ENCODE data around the gene CCDC182.
A peak's percentile ranks its signal among the peaks of the same experiment; 100 is the strongest.

Gene CCDC182

DNA sequence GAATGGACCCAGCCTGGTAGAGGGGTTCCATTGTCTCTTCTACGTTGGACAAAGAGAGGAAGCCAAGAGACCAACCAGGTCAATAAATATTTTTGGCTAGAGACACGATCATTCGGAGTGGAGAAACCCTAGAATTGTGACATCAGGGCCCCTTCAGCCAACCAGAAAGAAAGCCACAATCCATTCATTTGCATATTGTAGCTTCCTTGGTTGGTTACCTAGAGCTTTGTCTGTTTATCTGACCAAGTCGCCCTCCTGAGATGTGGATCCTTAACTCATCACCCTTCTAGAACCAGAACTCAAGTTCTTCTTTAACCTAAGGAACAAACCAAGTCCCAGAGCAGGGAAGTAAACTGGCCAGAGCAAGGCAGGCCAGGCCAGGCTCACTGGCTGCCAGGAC, at the start of gene CCDC182:
Gene CCDC182, minus strand, starts transcription at position 58 of the 400 bp plus-strand sequence. Its CDS starts 27 bp downstream, at position 31.
- DNase-seq (ENCODE audit: low spot score) = no peak

DNA sequence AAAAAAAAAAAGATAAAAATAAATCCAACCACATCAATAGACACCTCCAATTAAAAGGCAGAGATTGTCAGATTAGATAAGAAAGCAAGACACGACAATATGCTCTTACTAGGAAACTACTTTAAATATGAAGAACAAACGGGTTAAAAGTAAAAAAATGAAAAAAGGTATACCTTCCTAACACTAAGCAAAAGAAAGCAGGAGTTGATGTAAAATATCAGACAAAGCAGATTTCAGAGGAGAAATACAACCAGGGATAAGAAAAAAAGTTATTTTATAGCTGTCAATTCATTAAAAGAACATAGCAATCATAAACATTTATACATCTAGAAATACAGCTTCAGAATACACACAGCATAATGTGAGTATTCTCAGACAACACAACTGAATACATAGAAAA, 49.7 kb upstream of the CCDC182 start:
- no peak for DNase-seq (ENCODE audit: low spot score)

DNA sequence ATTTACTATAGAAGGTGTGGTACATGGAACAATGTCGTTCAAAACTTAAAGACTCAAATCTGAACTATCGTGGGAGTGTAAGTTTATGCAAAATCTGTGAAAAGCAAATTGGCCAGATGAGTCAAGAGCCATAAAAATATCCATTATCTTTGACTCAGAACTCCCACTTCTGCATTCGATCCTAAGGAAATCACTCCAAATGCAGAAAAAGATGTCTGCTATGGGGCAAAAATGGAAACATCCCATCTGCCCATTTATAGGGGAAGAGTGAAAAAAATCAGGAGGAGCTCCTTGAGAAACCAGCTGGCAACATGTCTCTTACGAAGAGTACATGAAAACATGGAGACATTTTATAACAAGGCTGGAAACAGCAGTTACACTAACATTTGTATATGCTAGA, 43.6 kb upstream of the CCDC182 start:
- no peak for DNase-seq (ENCODE audit: low spot score)

DNA sequence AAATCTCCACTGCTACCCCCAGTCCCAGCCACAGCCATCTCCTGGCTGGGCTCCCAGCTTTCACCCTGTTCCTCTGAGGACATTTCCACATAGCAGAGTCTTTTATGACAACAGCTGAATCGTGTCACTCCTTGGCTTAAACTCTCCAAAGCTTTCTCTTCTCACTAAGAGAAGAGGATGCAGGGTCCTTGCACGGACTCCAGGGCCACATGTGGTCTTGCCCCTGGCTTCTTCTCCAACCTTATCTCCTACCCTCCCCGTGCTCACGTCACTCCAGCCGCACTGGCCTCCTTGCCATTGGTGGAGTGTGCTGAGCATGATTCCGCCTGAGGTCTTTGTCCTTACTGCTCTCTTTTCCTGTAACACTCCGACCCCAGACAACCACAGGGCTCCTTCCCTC, 39.9 kb upstream of the CCDC182 start:
- DNase-seq (ENCODE audit: low spot score) = no peak

DNA sequence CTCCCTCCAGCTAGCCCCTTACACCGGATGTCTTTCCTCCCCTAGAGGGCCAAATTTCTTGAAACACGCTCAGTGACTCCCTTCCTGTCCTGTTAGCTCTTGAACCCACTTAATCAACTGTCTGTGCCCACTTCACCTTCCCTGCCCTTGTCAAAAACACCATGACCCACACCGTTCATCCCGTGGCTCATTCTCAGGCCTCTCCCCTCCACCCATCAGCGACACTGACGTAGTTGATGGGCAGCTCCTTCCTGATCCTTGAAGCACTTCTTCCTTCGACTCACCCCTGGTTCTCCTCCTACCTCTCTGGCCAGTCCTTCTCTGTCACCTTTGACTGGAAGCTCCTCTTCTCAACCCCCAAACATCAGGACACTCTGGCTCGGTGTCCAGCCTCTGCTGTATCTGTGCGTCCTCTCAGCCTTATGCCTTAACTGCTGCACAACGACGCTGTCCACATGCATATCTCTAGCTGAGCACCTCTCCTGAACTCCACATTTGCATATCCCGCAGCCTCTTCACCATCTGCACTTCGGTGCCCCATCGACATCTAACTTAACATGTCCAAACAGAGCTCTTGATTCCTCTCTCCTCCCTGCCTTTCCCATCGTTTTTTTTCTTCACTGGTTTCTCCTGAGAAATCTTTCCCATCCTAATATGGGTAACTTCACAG, 39.3 kb upstream of the CCDC182 start:
- no peak for DNase-seq (ENCODE audit: low spot score)

DNA sequence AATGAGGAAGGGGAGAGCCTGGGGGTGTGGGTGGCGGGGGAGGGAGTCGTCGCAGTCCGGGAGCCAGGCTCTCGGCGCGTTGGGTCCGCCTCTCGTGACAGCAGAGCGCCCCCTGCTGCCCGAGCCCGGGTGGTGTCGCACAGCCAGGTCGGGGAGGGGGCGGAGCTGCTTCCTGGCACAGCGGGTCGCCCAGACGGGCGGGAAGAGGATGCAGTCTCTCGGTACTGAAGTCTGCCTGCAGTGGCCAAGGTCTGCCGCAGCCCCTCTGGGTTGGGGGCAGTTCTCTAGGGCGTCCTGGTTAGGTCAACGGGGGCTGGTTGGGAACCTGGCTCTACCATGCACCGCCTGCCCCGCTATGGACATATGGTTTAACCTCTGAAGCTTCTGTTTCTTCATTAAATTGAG, 38.2 kb upstream of the CCDC182 start:
- peak; percentile 43 for DNase-seq (ENCODE audit: low spot score)

DNA sequence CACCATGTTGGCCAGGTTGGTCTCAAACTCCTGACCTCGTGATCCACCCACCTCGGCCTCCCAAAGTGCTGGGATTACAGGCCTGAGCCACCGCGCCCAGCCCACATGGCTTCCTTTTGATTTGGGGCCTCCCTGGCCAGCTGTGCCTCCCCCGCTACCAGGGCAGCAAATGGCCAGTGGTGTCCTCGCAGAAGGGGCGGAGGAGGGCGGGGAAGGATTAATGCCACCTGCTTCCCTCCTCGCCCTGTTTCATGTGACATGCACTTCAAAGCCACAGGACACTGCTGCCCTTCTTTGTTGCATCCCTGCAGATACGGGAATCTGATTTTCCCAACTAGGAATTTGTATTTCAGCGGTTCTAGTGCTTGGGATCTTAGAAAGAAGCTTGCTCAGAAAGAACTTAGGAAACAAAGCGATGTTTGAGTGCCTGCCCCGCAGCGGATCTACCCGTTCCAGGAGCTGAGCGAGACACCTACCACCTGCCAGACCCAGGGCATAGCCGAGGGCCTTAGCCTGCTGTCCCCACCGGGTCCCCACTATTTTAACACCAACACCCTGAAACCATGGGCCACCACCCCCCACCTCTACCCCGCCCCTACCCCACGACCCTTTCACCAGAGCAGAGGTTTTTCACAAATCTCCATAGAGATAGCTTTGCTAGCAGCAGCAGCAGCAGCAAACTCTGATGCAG, 37.7 kb upstream of the CCDC182 start:
- DNase-seq (ENCODE audit: low spot score) = no peak

DNA sequence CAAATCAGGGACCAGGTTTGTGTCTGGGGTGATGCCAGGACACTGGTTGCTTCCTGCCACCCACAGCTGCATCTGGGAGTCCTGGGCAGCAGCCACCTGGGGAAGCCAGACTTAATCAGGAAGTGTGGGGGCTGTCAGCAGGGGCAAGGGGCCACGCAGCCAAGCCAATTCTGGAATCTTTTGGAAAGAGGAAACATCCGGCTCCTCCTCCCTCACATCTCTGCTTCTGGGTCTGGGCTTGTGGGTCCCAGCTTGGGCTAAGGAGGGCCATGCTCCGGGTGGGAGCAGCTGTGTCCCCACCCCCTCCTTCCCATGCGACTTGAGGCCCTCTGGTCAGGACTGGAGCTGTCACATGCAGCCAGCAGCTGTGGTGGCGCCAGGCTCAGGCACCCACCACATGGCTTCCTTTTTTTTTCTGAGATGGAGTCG, 37.0 kb upstream of the CCDC182 start:
- DNase-seq (ENCODE audit: low spot score) = peak; percentile 40

DNA sequence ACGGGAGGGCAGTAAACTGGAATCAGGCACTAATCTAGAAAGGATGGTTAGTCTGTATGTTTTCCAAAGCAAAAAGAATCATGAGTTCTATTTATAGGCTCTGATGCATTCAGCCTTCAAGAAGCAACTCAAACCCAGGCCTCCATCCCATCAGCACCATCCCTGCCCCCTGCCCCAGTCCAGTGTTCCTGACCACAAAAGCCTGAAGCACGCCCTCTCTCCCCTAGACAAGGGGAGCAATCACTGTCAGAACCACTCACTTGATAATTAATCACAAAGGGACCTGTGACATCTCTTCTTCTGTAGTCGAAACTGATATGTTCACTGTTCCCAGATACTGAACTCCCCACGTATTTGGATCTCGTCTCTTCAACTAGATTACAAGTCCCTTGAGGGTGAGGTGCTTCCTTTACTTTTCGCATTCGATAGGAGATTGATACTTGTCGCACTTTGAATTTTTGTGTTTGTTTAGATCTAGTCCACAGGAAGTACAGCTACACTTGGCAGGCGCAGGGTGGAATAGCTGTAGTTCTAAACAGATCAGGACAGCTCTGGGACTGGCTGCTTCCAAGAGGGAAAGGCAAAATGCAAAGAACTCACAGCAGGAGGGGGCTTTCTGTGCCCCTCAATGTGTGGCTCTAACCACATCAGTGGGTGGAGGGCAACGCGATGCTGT, 36.4 kb upstream of the CCDC182 start:
- DNase-seq (ENCODE audit: low spot score) = no peak

DNA sequence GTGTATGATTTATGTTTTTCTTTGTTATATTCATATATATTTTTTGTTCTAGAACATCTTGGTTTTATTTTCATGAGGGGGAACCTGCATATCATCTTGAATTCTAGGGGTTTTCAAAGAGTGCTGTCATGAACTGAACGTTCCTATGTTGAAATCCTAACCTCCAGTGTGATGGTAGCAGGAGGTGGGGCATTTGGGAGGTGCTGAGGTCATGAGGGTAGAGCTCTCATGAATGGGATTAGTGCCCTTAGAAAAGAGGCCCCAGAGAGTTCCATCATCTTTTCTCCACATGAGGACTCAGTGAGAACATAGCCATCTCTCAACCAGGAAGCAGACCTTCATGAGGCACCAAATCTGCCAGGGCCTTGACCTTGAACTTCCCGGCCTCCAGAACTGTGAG, 34.6 kb upstream of the CCDC182 start:
- DNase-seq (ENCODE audit: low spot score) = no peak

DNA sequence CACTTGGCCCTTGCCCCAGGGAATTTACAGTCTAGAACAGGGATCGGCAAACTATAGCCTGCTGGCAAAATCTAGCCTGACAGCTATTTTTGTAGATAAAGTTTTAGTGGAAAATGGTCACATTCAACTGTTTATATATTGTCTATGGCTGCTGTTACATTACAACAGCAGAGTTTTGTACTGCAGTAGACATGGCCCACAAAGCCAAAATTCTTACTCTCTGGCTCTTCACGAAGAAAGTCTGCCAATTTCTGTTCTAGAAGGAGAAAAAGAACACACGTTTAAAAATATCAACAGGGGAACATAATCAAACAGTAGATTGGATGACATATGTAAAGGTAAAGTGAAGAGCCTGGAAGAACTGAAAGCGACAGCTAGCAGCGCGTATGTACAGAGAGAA, 33.2 kb upstream of the CCDC182 start:
- no peak for DNase-seq (ENCODE audit: low spot score)

DNA sequence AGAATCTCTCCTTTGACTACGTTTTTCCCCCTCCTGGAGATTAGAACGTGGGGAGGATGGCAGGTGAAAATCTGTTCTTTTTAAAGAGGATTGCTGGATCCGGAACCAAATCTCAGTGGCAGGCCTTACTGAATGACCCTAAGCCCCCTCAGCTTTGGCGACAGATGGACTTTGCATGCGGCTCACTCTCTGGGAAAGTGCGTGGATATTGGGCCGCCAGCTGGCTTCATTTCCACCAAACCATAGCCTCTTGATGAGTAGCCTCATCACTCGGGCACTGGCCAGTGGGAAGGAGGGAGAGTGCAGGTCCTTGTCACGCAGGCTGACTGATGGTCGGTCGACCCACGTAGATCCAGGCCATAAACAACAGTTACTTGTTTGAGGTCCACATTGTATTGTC, 31.3 kb upstream of the CCDC182 start:
- DNase-seq (ENCODE audit: low spot score) = no peak

DNA sequence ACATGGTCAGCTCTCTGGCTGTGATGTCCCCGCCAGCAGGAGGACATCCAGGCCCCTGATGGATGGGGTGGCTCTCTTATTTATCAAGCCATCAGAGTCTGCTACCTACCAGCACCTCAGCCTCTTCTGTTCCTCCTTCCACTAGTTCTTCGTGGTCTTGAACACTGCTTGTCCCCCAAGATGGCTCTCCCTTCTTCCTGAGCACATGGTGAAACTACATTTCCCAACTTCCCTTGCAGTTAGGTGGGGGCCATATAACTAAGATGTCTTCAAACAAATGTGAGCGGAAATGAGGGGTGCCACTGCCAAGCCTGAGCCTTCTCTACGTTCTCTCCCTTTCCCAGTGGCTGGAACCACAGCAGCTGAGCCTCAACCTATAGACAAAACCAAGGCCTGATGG, 29.8 kb upstream of the CCDC182 start:
- no peak for DNase-seq (ENCODE audit: low spot score)

DNA sequence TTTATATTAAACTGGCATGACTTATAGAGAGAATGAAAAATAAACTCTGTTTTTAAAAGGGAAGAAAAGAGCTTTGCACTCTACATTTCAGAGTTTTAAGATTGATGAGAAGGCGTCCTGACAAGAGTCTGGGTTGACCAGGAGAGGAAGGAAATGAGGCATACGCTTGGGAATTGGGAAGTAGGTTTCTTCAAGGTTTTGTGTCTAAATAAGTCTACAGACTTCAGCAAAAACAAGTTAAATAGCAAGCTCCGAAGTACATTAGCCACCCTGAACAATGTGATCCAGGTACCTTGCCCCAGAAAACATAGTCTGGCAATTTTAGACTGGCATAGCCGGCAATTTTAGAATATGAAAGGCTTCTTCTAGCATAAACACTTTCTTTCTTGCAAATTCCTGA, 28.5 kb upstream of the CCDC182 start:
- peak; percentile 82 for DNase-seq (ENCODE audit: low spot score)

DNA sequence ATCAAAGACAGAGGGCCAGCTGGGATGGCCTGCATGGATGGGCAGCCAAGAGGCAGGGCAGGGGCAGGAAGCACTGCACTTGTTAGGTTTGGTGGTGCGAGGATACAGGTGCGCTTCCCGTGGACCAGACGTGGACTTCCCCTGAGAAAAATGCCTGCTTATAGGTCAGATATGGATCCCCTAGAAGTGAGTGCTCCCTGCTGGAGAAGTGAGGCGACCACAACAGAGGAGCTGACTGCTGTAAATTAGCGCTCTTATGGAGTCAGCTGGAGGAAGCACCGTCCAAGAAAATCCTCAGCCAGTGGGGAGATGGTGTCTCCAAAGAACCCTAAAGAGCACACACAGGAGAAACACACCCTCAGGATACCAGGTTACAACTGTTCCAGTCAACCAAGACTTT, 27.7 kb upstream of the CCDC182 start:
- no peak for DNase-seq (ENCODE audit: low spot score)

DNA sequence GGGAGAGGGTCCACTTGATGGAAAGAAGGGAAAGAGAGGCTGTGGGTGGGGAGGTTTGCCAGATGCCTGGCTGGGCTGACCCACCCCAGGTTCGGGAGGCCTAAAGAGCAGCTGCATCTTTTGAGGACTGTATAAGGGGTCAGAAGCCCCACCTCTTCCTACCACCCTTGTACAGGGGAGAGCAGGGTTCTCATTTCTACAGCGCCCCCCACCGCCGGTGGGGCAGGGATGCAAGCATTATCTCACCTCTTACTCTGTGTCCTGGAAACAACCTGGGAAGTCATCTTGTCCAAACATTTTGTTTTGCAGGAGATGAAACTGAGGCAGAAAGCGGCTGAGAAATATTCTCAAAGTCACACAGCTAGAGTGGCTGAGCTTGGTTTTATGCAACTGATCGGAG, 22.5 kb upstream of the CCDC182 start:
- DNase-seq (ENCODE audit: low spot score) = no peak

DNA sequence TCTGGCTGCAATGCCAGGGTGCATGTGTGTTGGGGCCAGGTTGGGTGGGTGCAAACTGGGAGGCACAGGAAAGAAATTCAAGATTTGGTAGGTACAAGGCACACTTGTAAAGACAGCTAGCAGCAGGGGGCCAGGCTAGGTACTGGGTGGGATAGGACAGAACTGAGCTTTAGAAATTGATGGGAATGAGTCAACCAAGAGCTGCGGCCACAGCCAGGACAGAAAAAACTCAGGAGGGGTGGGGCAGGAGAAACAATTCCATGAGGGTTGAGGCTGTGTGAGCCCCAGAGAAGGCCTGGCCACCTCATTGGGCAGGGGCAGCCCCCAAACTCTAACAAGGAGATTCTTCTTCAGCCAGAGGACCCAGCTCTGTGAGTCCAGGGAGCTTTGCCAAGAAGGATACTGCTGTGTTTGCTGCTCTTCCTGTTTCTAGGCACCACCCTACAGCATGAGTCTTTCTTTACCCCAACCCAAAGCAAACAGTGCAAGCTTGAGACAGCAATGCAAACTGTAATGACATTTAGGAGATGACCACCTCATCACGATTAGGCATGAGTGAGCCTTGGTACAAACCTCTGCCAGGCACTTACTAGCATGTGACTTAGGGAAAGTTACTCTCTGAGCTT, 21.3 kb upstream of the CCDC182 start:
- no peak for DNase-seq (ENCODE audit: low spot score)

DNA sequence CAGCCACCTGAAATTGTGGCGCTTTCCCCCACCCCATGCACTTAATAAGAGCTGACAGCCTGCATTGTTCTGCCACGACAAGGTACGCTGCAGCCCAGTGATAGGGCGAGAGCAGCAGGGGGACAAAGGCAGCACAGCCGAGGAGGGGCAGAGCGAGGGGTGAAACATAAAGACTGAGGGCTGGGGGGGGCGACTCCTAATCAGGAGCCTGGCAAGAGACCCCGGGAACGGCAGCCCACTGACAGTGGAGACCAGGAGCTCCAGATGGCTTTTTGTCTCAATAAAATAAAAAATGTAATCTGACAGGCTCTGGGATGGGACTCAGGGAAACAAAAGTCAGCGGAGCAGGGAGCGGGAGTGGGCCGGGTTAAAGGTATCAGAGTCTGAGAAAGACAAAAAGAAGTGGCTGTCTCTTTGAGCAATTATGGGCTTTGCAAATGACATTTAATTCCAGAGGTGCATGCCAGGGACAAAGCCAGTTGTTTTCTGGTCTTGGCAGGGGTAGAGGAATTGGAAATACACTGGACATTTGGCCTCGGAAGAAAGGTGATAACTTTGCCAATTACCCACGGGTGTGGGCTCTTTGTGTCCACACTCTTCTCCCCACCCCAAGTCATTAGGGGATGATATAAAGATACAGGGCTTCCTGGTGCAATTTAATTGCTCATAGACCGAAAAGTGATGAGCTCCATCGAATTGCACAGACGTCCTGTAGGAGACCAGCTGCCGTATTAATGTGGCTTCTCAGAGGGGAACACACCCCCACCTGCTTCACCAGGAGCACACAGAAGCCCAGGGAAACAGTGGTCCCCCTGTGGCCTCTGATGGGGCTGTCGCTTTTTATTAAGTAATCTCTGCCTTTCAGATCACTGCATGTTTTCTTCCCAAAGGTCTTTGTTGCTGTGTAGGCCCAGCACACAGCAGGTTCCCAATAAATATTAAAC, 17.6 kb upstream of the CCDC182 start:
- DNase-seq (ENCODE audit: low spot score) = no peak

DNA sequence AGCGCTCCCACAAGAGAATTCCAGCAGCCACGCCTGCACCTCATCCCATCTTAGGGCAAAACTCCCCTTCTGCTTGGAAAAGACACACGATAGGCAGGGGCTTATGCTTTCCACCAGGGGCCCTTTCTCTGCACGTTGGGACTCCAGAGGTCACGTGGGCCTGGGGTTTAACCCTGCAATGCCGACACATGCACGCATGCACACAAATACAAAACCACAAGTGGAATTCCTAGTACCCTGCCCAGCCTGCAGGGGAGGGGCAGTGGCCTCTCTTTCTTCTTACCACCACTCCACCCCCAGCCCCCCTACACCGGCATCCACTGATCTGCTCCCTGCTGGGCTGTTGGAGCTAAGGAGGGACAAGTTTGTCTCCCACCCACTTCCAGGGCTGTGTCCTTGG, 16.8 kb upstream of the CCDC182 start:
- no peak for DNase-seq (ENCODE audit: low spot score)

DNA sequence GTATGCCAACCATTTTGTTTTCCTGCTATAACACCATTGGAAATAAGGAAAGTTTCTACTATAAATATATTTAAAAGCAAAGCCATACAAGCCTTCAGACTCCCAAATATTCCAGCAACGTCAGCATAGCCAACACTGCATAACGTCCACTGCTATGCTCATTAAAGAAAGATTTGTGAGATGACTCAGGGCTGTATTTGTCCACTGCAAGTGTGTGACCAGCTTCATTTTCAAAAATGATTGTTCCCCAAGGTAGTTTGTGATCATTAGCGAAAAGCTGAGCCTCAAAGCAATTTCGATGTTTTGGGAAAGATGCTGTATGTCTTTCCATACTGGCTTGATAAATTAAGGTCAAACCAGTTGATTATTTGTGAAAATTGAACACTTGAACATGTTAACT, 14.9 kb upstream of the CCDC182 start:
- no peak for DNase-seq (ENCODE audit: low spot score)

DNA sequence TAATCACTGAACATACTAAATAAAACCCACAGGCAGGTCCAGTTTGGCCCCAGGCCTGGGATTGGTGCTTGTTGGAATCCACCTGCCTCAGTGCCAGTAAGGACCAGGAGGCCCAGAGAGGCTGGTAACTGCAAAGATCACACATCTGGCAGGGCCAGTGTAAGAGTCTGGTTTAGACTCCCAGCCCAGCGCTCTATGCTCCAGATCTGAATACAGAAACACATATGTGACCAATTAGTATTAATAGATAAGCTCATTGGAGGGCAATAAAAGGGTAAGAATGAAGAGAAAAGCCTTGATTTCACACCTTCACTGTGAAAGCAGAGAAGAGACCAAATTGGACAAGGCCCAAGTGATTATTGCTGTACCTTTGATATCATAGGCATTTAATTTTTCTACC, 13.6 kb upstream of the CCDC182 start:
- no peak for DNase-seq (ENCODE audit: low spot score)

DNA sequence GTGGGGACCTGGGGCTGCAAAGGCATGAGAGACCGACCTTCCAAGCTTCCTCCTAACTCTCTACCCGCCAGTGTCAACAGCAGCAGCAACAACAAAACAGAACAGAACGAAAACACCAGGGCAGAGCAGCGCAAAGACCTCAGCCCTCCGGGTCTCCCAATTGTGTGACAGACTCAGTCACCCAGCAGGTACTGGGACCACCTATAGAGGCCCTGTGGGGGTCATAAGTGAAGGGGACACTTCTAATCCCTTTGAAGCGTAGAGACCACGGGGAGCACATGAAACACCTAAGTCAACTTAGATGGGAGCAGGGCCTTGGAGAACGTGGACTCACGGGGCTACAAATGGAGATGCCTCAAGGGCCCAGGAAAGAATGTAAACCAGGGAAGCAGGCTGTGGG, 12.6 kb upstream of the CCDC182 start:
- DNase-seq (ENCODE audit: low spot score) = no peak

Data from kidney capillary endothelial cell (primary cell).